H1 (cell line): ENCODE results near the gene UBALD1.

Experiments used
- CHD2 ChIP-seq: IDR thresholded peaks from 2 replicates; pipeline ENCODE4 v1.6.1; 2012; ENCODE audit warnings: low read length, improper control_type of control experiment
- EGR1 ChIP-seq: IDR thresholded peaks from 2 replicates; pipeline ENCODE4 v1.6.1; 2011; ENCODE audit warnings: low read depth, low read length, borderline replicate concordance
- EP300 ChIP-seq, 2 experiments: IDR thresholded peaks; 1 replicate in 1 of 2; 2 replicates in 1 of 2; pipeline ENCODE4 v1.6.1; 2011 to 2012; ENCODE audit warnings: low read depth in 2 of 2, low read length in 2 of 2, mild to moderate bottlenecking in 2 of 2, borderline replicate concordance in 1 of 2, inconsistent platforms in 1 of 2, moderate library complexity in 1 of 2
- EZH2 ChIP-seq: fragments of 200-600 bp; sonication (generic); IDR thresholded peaks from 2 replicates; pipeline ENCODE4 v1.7.1; 2012; ENCODE audit warnings: low read depth, mild to moderate bottlenecking, moderate library complexity, low read length, inconsistent platforms; ENCODE audit not compliant: severe bottlenecking
- POLR2A ChIP-seq, 2 experiments: IDR thresholded peaks; 1 replicate in 1 of 2; 2 replicates in 1 of 2; pipeline ENCODE4 v1.6.1; 2011; ENCODE audit warnings: low read depth in 2 of 2, low read length in 2 of 2, mild to moderate bottlenecking in 2 of 2; ENCODE audit errors: control extremely low read depth in 1 of 2
- RBBP5 ChIP-seq: IDR thresholded peaks from 2 replicates; pipeline ENCODE4 v1.7.1; 2012; ENCODE audit warnings: low read depth, mild to moderate bottlenecking, inconsistent platforms, low read length, moderate library complexity, borderline replicate concordance
- RXRA ChIP-seq: IDR thresholded peaks from 2 replicates; pipeline ENCODE4 v1.6.1; 2011; ENCODE audit warnings: low read depth, mild to moderate bottlenecking, low read length, moderate library complexity; ENCODE audit not compliant: insufficient read depth
- SUZ12 ChIP-seq: fragments of 200-600 bp; sonication (generic); IDR thresholded peaks from 2 replicates; pipeline ENCODE4 v1.6.1; 2012; ENCODE audit warnings: mild to moderate bottlenecking, inconsistent platforms, low read length, moderate library complexity, mixed read lengths
- TAF1 ChIP-seq: IDR thresholded peaks from 2 replicates; pipeline ENCODE4 v1.6.1; 2011; ENCODE audit warnings: mild to moderate bottlenecking, low read depth, low read length
- TEAD4 ChIP-seq: IDR thresholded peaks from 2 replicates; pipeline ENCODE4 v1.6.1; 2012; ENCODE audit warnings: low read depth, low read length, inconsistent platforms, mixed read lengths
- ZNF274 ChIP-seq: IDR thresholded peaks from 2 replicates; pipeline ENCODE4 v1.7.0; 2012; ENCODE audit warnings: low read length, borderline replicate concordance; ENCODE audit errors: extremely low read depth
- TF ChIP-seq, protein P1 (sequence below), 3 experiments: IDR thresholded peaks; 1 replicate in 2 of 3; 2 replicates in 1 of 3; pipeline versions ENCODE4 v1.5.1 to v1.6.1; 2011; ENCODE audit warnings: low read length in 3 of 3, mild to moderate bottlenecking in 3 of 3, inconsistent platforms in 2 of 3, low read depth in 1 of 3, moderate library complexity in 1 of 3; ENCODE audit not compliant: insufficient read depth in 1 of 3; ENCODE audit errors: control extremely low read depth in 1 of 3

DNA sequence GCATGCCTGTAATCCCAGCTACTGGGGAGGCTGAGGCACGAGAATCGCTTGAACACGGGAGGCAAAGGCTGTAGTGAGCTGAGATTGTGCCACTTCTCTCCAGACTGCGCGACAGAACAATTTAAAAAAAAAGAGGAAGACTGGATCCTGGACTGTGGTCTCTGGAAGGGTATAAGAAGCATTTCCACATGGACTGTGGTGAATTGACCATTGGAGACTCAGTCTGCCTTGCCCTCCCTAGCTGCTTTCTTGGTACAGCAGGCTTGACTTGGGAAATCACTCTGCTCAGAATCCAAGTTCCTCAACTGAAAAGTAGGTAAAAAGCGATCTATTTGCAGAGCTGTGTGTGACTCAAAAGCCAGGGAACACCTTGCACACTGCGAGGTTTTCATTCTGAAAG, 8.9 kb upstream of the UBALD1 start:
- TF ChIP-seq, protein P1, sequence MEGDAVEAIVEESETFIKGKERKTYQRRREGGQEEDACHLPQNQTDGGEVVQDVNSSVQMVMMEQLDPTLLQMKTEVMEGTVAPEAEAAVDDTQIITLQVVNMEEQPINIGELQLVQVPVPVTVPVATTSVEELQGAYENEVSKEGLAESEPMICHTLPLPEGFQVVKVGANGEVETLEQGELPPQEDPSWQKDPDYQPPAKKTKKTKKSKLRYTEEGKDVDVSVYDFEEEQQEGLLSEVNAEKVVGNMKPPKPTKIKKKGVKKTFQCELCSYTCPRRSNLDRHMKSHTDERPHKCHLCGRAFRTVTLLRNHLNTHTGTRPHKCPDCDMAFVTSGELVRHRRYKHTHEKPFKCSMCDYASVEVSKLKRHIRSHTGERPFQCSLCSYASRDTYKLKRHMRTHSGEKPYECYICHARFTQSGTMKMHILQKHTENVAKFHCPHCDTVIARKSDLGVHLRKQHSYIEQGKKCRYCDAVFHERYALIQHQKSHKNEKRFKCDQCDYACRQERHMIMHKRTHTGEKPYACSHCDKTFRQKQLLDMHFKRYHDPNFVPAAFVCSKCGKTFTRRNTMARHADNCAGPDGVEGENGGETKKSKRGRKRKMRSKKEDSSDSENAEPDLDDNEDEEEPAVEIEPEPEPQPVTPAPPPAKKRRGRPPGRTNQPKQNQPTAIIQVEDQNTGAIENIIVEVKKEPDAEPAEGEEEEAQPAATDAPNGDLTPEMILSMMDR (IDR thresholded peaks at IDR 0.05; ENCODE audit: control extremely low read depth in 1 of 3, insufficient read depth in 1 of 3, low read depth in 1 of 3, low read length in 3 of 3): no peak
- TF ChIP-seq EZH2 (no peak), RXRA (no peak), CHD2 (no peak), ZNF274 (no peak), RBBP5 (no peak), SUZ12 (no peak), EP300 (IDR thresholded peaks at IDR 0.05; ENCODE audit: borderline replicate concordance in 1 of 2, low read depth in 2 of 2, low read length in 2 of 2) (no peak), POLR2A (IDR thresholded peaks at IDR 0.05; ENCODE audit: control extremely low read depth in 1 of 2, low read depth in 2 of 2, low read length in 2 of 2) (no peak), TAF1 (no peak), TEAD4 (no peak), EGR1 (no peak)
